Fibroblast of skin of right biceps (primary cell): Measurements from ENCODE around the gene ETV4.
A peak's percentile ranks its signal among the peaks of the same experiment; 100 is the strongest.

Experiments used
- DNase-seq: peaks from one replicate; pipeline ENCODE4 v3.0.0-alpha.2; 2013

ETV4 gene

DNA sequence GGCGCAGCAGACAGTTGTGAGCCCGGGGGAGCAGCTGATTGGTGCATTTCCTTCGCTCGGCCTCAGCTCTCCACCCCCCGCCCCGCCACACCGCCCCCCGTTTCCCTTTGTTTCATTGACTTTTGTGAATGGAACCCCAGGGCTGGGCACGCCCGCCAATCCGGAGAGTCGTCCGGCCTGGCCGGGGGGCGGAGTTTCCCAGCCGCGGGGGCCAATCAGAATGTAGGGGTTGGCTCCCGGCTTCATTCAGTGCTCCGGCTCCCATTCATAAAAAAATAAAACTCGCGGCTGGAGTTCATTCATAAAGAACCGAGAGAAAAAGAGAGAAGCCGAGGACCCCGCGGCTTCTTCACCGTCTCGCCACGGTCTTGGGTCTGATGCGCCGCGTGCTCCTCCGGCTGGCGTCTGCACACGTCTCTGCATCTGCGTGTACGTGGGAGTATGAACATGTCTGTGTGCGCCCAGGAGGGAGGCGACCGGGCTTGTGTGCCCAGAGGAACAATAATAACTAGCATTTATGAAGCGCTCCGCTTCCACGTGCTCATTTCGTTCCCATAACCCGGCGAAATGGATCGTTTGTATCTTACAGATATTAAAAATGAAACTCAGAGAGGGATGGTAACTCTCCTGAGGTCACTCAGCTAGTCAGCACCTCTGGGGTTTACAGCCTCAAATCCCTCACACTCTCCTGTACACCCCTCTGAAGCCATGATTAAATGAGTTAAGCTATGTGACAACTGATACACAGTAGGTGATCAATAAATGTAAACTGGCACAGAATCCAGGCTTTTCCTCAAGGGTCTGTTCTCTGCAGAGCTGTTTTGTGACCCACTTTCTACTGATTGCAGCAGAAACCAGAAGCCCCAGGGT is at the start of gene ETV4:
ETV4 (minus strand) TSS at position 22 of the 870 bp plus-strand sequence. CDS start 723 bp downstream, outside the sequence.
- peak; percentile 93 for DNase-seq

DNA sequence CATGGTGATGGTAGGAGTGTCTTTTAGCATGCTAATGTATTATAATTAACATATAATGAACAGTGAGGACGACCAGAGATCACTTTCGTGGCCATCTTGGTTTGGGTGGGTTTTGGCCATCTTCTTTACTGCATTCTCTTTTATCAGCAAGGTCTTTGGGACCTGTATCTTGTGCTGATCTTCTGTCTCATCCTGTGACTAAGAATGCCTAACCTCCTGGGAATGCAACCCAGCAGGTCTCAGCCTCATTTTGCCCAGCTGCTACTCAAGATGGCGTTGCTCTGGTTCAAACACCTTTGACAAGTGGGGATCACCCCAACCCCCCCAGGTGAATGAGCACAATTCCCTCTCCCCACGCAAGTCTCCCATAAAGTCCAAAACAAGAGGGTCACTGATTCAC is 49.3 kb upstream of the ETV4 start:
- DNase-seq = no peak

DNA sequence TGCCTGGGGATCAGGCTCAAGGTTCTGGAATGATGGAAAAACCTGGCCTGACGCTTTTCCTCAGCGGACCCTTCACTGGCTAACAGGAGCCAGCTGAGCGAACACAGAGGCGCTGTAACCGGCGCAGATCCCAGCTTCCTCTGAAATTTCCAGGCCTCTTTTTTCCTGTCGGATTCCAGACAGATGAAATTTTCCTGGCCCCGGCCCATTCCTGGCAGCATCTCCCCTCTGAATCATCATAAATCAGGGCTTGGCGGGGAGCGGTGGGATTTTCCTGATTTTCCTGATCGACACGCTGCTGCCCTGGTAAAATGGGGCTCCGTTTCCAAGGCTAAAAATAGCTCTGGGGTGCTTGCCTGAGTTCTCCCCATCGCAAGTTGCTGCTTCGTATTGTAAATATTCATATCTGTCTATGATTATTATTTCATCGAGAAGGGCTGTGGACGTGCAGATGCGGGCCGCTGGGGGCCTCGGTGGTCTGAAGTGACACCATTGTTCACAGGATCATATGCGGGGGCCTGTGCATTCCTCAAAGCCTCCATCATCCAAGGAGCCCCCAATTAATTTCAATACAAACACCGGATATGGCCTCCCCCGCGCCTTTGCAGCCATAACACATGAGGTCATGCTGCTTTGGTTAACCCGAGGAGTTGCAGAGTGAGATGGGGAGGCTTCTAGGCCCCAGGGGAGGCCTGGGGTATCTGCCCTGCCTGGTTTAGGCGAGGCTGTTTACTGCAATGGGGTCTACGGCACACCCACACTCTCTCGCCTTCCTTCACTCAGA is 45.8 kb upstream of the ETV4 start:
- peak; percentile 96 for DNase-seq

DNA sequence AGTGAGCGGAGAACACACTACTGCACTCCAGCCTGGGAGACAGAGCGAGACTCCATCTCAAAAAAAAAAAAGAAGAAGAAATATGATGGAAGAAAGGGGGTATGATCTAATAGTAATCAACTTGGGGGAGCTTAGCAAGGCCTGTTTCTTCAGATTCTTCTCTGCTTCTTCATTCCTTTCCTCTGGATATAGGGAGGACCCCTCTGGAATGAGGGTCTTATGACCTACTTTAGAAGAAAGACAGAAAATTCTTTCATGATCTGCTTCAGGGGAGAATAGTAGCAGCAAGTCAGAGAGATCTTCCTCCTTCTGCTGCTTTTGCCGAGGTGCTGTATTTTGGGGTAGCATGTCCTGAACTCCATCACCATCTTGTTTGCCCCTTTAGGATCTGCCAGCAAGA is 44.9 kb upstream of the ETV4 start:
- peak; percentile 47 for DNase-seq

DNA sequence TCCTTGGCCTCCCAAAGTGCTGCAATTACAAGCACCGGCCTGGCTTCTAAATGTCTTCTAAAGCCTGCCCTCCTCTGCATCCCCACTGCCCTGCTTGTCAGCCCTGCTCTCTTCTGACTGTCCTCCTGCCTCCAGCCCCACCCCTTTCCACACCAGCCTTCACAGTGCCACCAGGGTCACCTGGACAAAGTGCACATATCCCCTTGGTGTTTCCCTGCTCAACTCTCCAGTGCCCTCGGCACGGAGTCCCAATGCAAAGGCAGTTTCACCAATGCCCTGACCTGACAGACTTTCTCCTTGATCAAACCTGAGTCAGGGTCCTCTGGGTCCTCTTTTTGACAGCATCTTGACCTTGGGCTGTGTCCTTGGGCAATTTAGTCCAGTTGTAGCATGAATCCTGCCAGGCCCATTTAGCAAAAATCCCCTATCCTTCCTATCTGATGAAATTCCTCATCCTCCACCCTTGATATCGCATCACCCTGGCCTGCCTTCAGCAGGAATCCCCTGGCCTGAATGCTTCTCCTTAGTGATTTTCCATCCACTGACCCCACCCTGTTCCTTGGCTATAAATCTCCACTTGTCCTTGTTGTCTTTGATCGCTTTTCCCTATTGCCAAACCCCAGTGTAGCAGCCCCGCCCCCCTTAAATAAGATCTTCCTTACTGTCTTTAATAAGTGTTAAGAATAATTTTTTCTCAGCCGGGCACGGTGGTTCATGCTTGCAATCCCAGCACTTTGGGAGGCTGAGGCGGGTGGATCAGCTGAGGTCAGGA is 42.7 kb upstream of the ETV4 start:
- no peak for DNase-seq

DNA sequence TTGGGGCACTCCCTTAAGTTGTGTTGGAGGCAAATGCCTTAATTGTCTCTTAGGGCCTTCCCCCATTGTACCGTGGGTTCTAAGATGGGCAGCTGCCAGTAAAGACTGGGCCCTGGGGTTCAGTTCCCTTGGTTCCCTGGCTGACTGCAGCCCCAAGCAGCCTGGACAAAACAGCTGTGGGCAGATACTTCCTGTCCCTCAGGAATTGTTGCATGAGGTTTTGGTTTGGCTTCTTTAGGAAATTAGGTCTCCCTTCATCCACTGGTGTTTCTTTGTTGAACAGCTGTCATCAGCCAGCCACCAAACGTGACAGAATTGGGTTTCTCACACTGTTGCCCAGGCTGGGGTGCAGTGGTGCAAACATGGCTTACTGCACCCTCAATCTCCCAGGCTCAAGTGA is 42.0 kb upstream of the ETV4 start:
- no peak for DNase-seq

DNA sequence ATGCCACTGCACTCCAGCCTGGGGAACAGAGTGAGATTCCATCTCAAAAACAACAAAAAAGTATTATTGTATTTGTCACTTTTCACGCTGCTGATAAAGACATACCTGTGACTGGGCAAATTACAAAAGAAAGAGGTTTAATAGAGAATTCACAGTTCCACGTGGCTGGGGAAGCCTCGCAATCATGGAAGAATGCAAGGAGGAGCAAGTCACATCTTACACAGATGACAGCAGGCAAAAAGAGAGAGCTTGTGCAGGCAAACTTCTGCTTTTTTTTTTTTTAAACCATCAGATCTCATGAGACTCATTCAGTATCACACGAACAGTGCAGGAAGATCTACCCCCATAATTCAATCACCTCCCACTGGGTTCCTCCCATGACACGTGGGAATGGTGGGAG is 41.5 kb upstream of the ETV4 start:
- no peak for DNase-seq

DNA sequence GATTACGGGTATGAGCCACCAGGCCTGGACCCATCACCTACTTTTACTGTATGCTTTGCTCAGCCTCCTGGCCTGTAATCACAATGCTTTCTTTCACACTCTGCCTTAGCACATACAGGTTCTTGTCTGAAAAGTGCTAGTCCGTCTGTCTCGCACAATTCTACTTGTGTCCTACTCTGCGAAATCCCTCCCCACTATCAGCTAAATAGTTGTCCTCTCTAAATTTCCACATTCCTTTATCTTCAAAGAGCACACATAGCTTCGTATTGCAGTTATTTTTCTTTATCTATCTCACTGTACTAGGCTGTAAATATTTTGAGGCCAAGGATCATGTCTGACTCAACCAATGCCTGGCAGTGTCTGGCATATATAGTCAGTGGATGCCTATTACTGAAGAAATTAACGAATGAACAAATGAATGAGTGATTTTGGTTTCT is 38.5 kb upstream of the ETV4 start:
- DNase-seq = no peak

DNA sequence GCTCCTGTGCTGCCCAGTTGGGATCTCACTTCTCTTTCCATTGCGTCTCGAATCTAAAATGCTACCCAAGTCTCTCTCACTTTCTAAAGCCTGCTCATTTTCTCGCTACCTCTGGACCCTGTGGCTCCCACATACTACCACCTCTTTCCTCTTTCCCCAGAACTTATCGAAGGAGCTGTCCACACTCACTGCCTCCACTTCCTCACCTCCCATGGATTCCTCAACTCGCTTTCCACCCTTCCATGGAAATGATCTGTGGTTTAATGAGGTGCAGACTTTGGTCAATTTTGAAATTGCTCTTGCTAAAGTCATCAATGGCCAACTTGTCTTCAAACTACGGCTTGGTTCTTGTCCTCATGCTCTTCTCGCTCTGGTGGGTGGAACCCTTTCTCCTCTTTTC is 37.2 kb upstream of the ETV4 start:
- no peak for DNase-seq

DNA sequence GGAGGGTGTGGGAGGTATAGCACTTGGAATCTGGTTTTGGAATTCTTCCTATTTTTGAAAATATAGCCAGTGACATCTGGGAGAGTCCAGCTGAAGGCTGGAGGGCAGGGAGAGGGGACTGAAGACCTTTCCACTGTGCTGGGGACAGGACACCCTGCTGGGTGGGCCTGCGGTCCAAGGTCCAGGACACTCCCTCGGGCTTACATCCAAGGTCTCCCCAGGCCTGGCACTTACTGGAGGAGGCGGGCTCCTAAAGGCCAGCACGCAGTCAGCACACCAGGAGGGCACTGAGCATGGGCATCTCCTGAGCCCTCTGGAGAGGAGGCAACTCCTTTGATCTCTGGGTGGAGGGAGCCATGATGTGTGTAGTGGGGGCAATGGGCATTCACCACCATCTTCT is 35.5 kb upstream of the ETV4 start:
- no peak for DNase-seq

DNA sequence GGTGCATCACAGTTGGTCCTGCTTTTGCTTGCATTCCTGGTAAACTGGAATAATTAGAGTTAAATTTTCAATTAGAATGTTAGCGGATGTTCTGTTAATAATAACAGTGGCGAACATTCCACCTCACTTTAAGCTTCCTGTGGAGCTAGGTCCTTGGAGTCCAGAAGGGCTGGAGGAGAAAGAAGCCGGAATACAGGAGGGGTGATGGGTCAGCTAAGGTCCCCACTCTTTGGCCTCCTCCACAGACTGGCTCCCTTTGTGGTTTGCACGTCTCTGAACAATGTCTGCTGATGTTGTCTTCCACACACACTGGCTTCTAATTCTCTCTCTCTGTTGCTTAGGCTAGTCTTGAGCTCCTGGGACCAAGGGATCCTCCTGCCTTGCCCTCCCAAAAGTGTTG is 35.0 kb upstream of the ETV4 start:
- DNase-seq = no peak

DNA sequence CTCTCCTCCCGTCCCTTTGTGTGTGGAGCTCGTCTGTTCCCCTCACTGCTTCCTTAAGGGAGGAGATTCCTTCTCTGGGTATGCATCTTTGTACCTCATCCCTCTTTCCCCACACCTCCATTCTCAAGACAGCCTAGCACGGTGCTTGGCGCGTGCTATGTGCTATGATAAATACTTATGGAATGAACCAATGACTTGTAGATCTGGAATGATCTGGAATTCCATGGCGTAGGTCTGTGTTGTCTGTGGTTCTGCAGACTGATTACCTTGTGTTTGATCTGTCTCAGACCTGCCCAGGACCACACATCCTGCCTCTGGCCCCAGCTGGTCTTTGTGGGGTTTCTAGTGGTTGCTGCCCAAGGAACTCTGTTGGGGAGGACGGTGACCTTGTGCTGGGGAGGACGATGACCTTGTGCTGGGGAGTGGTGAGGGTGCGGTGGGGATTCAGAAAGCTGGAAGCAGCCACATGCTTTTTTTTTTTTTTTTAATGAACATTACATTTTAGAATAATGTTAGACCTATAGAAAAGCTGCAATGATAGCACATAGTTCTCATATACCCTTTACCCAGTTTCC is 33.5 kb upstream of the ETV4 start:
- peak; percentile 94 for DNase-seq

DNA sequence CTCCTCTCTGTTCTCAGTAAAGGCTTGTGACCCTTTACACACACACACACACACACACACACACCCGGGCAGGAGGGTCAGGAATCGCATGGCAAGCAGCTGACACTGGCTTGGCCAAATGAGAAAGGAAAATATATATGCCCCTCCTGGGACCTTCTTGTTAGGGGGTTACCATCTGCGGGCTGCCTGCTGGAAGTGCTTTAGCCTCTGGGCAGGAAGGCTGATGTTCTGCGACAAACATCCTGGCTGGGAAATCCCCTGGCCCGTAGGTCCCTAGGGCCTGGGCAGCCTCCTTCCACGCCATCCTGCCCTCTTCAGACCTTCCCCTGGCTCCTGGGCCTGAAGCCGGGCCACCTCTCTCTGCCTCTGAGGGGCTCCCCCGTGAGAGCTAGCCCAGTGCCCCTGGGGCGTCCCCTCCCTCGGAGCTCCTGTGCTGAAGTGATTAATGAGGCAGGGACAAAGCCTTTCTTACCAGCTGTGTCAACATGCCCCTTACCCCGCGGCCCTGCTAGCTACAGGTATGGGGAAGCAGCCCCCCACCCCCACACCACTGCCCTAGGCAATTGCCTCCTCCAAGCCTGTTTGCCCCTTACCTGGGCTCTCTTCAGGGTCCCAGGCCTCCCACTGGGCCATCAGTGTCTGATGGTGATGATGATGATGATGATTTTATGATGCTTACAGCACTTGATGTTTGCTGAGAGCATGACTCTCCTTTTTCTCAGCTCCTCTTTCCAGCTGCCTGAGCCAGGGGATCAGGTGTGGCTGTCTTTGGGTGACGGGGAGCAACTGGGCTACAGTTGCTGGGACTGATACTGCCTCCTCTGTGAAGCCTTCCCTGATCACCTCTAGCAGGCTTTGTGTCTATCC is 32.8 kb upstream of the ETV4 start:
- peak; percentile 50 for DNase-seq

DNA sequence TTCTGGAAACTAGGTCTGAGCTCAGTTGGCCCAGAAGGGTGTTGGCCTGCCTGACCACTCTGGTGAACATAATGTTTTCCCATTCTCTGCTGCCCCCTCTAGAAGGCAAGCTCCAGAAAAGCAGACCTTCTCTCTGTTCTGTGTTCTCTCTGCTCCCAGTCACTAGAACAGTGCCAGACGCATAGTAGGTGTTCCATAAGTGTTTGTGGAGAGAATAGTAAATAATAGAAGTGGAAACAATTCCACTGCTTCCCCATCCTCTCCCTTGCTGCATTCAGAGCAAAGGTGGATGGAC is 32.2 kb upstream of the ETV4 start:
- DNase-seq = no peak

DNA sequence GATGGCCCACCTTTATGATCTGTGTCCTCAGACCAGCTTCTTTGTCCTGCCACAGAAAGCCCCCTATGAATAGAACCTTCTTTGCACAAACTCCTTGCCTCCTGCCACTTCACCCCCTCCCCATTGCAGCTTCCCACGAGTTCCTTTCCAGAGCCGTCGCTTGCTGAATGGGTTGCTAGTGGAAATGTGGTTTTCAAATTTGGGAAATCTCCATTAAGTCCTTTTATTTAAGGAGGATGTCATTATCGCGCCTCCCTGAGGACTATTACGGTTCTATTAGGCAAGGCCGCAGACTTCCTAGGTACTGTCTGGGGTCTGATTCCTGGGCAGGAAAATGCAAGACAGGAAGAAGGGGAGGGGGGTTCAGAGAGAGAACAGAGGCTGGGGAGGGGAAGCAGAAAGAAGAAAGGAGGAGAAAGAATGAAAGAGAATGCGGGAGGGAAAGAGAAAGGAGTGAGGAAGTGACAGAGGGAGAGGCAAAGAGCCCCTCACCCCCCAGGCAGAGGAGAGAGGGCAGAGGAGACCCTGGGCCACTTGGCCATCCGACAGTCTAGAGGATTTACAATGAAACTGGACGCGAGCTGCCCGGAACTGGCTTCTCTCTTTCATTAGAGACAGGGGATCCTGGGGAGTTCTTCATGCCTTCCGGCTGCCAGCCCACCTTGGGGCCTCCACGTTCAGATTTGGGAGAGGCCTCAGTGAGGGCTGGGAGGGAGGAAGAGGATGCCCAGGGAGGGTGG is 31.7 kb upstream of the ETV4 start:
- no peak for DNase-seq

DNA sequence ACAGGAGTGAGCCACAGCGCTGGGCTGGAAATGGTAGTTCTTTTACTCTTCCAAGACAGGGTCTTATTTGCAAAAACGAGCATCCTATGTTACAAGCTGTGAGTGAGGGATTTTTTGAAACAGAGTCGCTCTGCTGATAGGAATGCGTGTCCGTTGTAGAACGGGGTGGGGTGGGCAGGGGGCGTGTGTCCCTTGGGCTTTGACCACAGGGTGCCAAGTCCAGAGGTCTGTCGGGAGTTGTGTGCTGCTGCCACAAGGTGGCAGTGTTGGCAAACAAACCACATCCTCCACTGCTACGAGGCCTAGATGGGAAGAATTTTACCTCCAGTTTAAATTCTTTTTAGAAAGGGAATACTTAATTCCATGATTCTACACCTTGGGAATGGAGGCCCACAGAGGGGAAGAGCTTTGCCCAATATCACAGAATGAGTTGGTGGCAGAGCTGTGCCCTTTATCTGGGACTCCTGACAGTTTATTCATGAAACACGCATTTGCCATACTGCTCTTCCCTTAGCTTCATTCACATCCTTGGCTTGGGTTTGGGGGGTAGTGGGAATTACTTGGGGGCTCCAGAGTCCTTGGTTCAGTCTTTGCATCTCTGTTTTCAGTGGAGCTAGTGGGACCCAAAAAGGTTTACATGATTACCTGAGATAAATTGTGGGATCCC is 30.6 kb upstream of the ETV4 start:
- peak; percentile 68 for DNase-seq

DNA sequence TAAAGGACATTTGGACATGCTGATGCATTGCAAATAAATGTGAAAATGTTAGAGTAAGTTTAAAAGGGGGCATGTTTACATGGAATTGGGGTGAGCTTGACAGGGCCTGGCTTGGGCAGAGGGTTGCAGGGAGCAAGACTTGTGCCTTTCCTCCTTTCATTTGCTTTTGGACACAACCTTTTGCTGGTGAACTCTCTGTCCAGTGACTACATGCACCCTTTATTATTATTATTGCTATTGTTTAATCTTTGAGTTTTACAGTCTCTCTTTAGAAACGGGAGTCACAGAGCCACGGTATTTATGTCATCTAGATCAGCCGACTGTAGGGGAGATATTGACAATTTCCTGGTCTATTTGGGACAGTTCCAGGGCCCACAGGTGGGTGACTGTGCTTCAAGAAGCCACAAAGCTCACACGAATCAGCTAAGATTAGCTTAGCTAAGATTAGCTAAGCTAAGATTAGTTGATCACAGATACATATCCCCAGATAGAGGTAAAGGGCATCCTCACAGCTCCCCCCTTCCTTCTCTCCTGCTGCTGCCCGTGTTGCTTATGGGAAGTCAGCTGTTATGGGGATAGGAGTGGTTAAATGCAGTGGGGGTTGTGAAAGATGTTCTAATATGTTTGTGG is 28.9 kb upstream of the ETV4 start:
- DNase-seq = no peak

DNA sequence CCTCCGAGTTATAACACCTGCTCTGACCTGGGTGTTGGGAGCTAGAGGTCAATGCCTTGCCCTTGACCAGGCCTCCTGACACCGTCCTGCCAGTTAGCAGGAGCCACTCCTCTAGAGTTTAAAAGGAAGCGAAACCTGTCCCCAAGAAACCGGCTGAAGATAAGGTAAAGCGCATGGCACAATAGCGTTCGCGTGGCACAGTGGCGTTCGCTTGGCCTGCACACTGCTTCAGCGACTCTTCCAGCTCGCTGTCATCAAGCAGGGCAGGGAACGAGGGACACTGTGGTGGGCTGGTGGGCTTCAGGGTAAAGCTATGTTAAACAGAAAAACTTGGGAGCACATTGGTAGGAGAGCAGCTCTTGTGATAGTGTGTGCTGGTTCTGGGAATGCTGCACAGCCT is 28.2 kb upstream of the ETV4 start:
- no peak for DNase-seq

DNA sequence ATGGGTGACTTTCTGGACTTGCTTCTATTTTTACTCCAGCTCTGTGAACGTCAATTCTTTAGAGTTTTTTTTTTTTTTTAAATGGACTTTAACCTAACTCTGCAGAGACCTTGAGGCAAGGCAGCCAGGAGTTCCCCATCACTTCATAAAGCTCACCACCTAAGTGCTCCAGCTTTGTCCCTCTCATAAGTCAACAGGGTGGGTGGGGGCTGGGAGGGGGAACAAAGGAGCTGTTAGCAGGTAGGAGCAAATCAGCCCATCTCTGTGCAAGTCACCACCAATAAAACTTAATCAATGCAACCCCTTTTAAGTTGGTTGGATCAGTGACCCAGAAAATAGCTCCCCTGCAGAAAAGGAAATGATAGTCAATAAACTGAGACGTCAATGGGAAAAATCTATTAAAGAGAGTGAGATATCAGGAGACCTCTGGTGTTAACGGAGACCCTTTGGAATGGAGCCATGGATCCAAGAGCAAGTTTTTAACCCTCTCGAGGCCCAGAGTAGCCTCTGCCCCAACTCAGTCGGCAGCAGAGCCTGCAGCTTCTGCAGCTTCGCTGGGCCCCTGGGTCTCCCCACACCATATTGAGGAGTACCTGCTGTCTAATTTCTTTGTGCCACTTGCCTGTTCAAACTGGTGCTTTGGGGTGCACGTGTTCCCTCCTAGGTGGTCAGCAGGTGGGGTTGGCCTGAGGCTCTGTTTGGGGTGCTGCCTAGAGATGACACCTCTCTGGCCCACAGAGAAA is 27.6 kb upstream of the ETV4 start:
- DNase-seq = no peak
